Testis (tissue), 3 donors: ENCODE results near the gene ZNF778. TPM values are rescaled to one million over a fixed set of nuclear protein-coding genes. Genes with fewer than 3 reads are reported as not detected.
A peak's percentile ranks its signal among the peaks of the same experiment; 100 is the strongest.
"Not testable (repeated sequence)": the region's sequence is repeated elsewhere in the genome, so short reads cannot be mapped to it uniquely, and the experiment has no call there.

Source experiments
- DNase-seq: peaks from one replicate; pipeline ENCODE4 v3.0.0-alpha.2; 2019
- H3K27ac ChIP-seq, 2 donors: fragments of 200-600 bp; sonication (generic); one replicate each; pipeline ENCODE4 v1.5.1; 2019
- H3K27me3 ChIP-seq: fragments of 200-600 bp; sonication (generic); one replicate; pipeline ENCODE4 v1.5.1; 2019
- H3K36me3 ChIP-seq: fragments of 200-600 bp; sonication (generic); one replicate; pipeline ENCODE4 v1.5.1; 2017; ENCODE audit warnings: low read depth; ENCODE audit errors: missing control alignments
- H3K4me1 ChIP-seq: fragments of 200-600 bp; sonication (generic); one replicate; pipeline ENCODE4 v1.5.1; 2019
- H3K4me3 ChIP-seq, 2 donors: fragments of 200-600 bp; sonication (generic); one replicate each; pipeline ENCODE4 v1.5.1; 2017 to 2019
- H3K9me3 ChIP-seq: fragments of 200-600 bp; sonication (generic); one replicate; pipeline ENCODE4 v1.5.1; 2017
- CTCF ChIP-seq, 3 experiments: fragments of 450-650 bp in 2 of 3; fragments of 200-600 bp in 1 of 3; sonication (generic) in 1 of 3; IDR thresholded peaks; one replicate each; pipeline ENCODE4 v1.5.1; 2016 to 2019; ENCODE audit warnings: antibody characterized with exemption in 3 of 3, mild to moderate bottlenecking in 2 of 3, moderate library complexity in 1 of 3
- POLR2A ChIP-seq: fragments of 450-650 bp; IDR thresholded peaks from one replicate; pipeline ENCODE4 v1.6.1; 2017; ENCODE audit warnings: antibody characterized with exemption, mild to moderate bottlenecking, moderate library complexity
- WGBS, 2 donors: methylation state at CpG; one replicate each; pipeline ENCODE4 v1.1.5; 2018; 5-methylcytosine and 5-hydroxymethylcytosine counted together
- intact Hi-C: fragments of 100-400 bp; cut with DNase I; formaldehyde crosslinking; loops from one replicate; pipeline ENCODE4 v1.15.1; 2023; ENCODE audit warnings: low total_unique reads
- polyA plus RNA-seq: library from polyadenylated mRNA; stranded (reverse); fragments of 350-450 nt; fragmentation: Illumina TruSeq; extraction: RNeasy Lipid Tissue Mini Kit (QIAGEN cat#74804); gene quantifications from one replicate; pipeline ENCODE4 v1.2.3, GENCODE V29; 2014; ENCODE audit warnings: low read depth, low replicate concordance; ENCODE audit not compliant: insufficient read depth
- total RNA-seq, 2 donors: library from RNA; depleted of rRNA; stranded (reverse); fragments of >200 nt; gene quantifications; one replicate each; pipeline ENCODE4 v1.2.3, GENCODE V29; 2016

Gene ZNF778
- total and polyA plus RNA-seq, 3 donors from 2014 or later: 21.0 to 32.9 (median 29.8) TPM

DNA sequence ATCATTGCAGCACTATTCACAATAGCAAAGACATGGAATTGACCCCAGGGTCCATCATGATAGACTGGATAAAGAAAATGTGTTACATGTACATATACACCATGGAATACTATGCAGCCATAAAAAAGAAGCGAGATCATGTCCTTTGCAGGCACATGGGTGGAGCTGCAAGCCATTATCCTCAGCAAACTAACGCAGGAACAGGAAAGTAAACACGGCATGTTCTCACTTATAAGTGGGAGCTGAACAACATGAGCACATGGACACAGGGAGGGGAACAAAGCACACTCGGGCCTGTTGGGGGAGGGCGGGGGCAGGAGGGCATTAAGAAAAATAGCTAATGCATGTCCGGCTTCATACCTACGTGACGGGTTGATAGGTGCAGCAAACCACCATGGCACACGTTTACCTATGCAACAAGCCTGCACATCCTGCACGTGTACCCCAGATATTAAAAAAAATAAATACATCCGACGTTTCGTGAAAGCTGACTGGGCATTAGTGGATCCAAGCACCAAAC, 28.9 kb downstream of the ZNF778 start:
- intact Hi-C loops: no loop called here
- H3K27ac ChIP-seq: no peak overlapping the region

DNA sequence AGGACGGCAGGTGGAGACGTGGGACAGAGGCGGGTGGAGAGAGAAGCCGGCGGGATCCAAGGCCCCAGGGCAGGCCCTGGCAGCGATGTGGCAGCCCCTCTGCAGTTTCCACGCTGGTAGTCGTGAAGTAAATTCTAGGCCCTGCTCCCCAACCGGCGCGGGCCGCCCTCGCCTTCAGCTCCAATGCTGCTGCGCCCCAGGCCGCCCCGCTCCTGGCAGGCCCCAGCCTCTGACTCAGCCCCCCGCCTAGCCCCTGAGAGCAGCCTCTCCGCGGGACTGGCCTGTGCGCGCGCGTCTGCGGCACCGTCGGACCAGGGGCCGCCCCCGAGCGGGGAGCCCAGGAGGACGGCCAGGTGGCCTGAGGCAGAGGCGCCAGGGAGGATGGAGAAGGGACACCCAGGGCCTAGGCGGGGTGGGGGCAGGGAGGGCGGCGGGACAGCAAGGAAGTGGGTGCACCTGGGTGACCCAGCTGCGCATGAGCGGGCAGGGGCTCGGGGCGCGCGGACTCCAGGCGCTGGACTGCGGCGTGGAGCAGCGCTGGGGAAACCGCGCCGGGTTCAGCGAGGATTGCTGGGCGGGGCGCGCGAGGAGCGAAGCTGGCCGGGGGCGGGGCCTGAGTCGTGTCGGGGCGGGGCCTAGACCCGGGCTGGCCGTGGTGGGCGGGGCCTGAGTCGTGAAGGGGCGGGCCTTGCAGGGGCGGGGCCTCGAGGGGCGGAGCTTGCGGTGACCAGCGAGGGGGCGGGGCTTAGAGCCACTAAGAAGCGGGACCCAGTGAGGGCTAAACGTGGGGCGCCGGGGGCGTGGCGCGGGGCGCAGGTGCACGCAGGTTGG, 29.6 kb downstream of the ZNF778 start:
- WGBS, 2 donors: 2 to 5% methylated on average over 25 to 54 of the region's 78 CpGs
- no peak for TF ChIP-seq CTCF (IDR thresholded peaks at IDR 0.05)
- no peak for TF ChIP-seq POLR2A
- peak overlapping the region; percentile 41 to 63 for H3K4me3 ChIP-seq
- peak; percentile 94 for DNase-seq
- peaks cover 6% of the 10 kb centered on the region for H3K4me1 ChIP-seq
- peak overlapping the region in 1 of 2 donors; percentile 53 for H3K27ac ChIP-seq
- H3K36me3 ChIP-seq: no peaks in the 10 kb centered on the region
- H3K27me3 ChIP-seq: no peaks in the 10 kb centered on the region
- intact Hi-C loops: no loop called here
- H3K9me3 ChIP-seq: no peaks in the 10 kb centered on the region

More for the DNA sequence above, 28.9 kb downstream of the ZNF778 start:
- H3K9me3 ChIP-seq: no peaks in the 10 kb centered on the region
- WGBS, 2 donors: 38 to 45% methylated on average over 13 of the region's 13 CpGs
- H3K4me1 ChIP-seq: peaks cover 10% of the 10 kb centered on the region
- peak overlapping the region; percentile 41 to 63 for H3K4me3 ChIP-seq
- TF ChIP-seq CTCF (IDR thresholded peaks at IDR 0.05) (no peak), POLR2A (no peak)
- no peak for DNase-seq
- H3K27me3 ChIP-seq: no peaks in the 10 kb centered on the region
- H3K36me3 ChIP-seq: no peaks in the 10 kb centered on the region

GRCh38 chr16:89247734-89248075, 30.2 kb downstream of the ZNF778 start:
- H3K27me3 ChIP-seq, H3K9me3 ChIP-seq, H3K36me3 ChIP-seq, intact Hi-C loops, H3K4me1 ChIP-seq, DNase-seq: not testable (repeated sequence)
- Histone ChIP-seq H3K27ac (peak overlapping the region in 1 of 2 donors; percentile 53), H3K4me3 (peak overlapping the region; percentile 41 to 42)
- WGBS, 2 donors: 0 to 2% methylated on average over 11 to 44 of the region's 45 CpGs

DNA sequence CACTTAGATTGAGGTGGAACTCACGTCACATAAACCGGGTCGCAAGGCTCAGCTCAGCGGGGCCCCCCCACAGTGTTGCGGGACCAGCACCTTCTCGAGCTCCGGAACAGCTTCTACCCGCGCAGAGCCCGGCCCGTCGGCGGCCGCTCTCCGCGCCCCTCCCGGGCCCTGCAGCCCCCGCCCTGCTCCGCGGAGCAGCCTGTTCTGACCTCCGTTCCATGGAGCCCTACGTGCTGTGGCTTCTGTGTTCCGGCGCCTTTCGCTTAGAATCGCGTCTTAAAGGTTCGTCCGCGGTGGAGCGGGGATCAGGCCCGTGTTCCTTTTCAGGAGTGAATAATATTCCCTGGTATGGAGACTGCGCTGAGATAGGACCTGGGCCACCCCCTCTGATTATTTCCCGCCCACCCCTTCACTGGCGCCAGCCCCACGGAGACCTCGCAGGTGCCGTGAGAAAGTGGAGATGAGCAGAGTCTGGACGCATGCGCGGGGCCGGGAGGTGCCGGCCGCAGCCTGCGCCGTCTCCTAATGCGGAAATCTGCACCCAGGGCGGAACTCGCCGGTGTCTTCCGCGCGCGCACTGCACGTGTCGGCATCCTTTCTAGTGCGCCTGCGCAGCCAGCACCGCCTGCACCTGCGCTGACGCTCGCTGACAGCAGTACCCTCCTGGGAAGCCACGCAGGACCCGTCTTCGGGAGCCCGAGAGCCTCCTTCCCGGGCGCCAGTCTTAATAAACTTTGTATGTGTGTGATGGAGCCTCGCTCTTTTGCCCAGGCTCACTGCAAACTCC, 30.9 kb downstream of the ZNF778 start:
- Histone ChIP-seq H3K36me3 (no peaks in the 10 kb centered on the region), H3K9me3 (no peaks in the 10 kb centered on the region), H3K4me3 (peak overlapping the region; percentile 41 to 42), H3K27ac (peak overlapping the region in 1 of 2 donors; percentile 24), H3K27me3 (no peaks in the 10 kb centered on the region), H3K4me1 (peaks cover 6% of the 10 kb centered on the region)
- peak; percentile 79 for DNase-seq
- no peak for TF ChIP-seq POLR2A
- no peak for TF ChIP-seq CTCF (IDR thresholded peaks at IDR 0.05)
- intact Hi-C loops: no loop called here
- 46% methylated on average over 61 to 69 of the region's 69 CpGs for WGBS, 2 donors
